HG02870 (cell line): Measurements from ENCODE around the gene HBG2.
"Not testable (repeated sequence)": the region's sequence is repeated elsewhere in the genome, so short reads cannot be mapped to it uniquely, and the experiment has no call there.

ENCODE experiments used
- ATAC-seq: cut with Tn5 transposase; IDR thresholded peaks from one replicate; pipeline ENCODE4 v1.9.1; 2021; ENCODE audit warnings: mild to moderate bottlenecking, moderate library complexity; ENCODE audit not compliant: unreplicated experiment

Gene HBG2

GRCh38 chr11:5254646-5255413 lies at the start of gene HBG2:
TSS of gene HBG2 (minus strand) at chr11:5254781. CDS start at chr11:5254728, 53 bp downstream.
- not testable (repeated sequence) for ATAC-seq

GRCh38 chr11:5304046-5304445 lies 49.5 kb upstream of the HBG2 start:
- ATAC-seq, result no peak

GRCh38 chr11:5303626-5304025 lies 49.0 kb upstream of the HBG2 start:
- no peak for ATAC-seq

GRCh38 chr11:5301846-5302245 lies 47.3 kb upstream of the HBG2 start, which contains the start of gene OR51B4:
TSS of gene OR51B4 (minus strand) at chr11:5301946. CDS start at chr11:5301946, 0 bp downstream.
- no peak for ATAC-seq

GRCh38 chr11:5300251-5300650 lies 45.7 kb upstream of the HBG2 start:
- no peak for ATAC-seq

GRCh38 chr11:5298451-5298850 lies 43.9 kb upstream of the HBG2 start:
- no peak for ATAC-seq

GRCh38 chr11:5297721-5298323 lies 43.2 kb upstream of the HBG2 start:
- ATAC-seq, result no peak

GRCh38 chr11:5294342-5294995 lies 39.9 kb upstream of the HBG2 start:
- ATAC-seq, result not testable (repeated sequence)

- ATAC-seq, result no peak
Observed at GRCh38 chr11:5293028-5293427, 38.4 kb upstream of the HBG2 start.

- ATAC-seq, result peak; percentile 80
Observed at GRCh38 chr11:5291207-5291838, 36.7 kb upstream of the HBG2 start.

- no peak for ATAC-seq
Observed at GRCh38 chr11:5290106-5290505, 35.5 kb upstream of the HBG2 start.

- no peak for ATAC-seq
Observed at GRCh38 chr11:5289696-5290095, 35.1 kb upstream of the HBG2 start.

GRCh38 chr11:5288906-5289550 lies 34.4 kb upstream of the HBG2 start:
- no peak for ATAC-seq

GRCh38 chr11:5288108-5288905 lies 33.7 kb upstream of the HBG2 start:
- ATAC-seq, result no peak

- ATAC-seq, result no peak
Observed at GRCh38 chr11:5286901-5287300, 32.3 kb upstream of the HBG2 start.

- ATAC-seq, result no peak
Observed at GRCh38 chr11:5286351-5286750, 31.8 kb upstream of the HBG2 start.

GRCh38 chr11:5285703-5286340 lies 31.2 kb upstream of the HBG2 start:
- peak; percentile 44 for ATAC-seq

- ATAC-seq, result no peak
Observed at GRCh38 chr11:5284637-5285036, 30.1 kb upstream of the HBG2 start.

- ATAC-seq, result no peak
Observed at GRCh38 chr11:5283882-5284281, 29.3 kb upstream of the HBG2 start.

- no peak for ATAC-seq
Observed at GRCh38 chr11:5283086-5283485, 28.5 kb upstream of the HBG2 start.
